Measurements from ENCODE around the gene TOX2. TPM values are rescaled to one million over a fixed set of nuclear protein-coding genes. Genes with fewer than 3 reads are reported as not detected.

The TOX2 gene
- total RNA-seq, 2 experiments from 2014 or later = 0.23 TPM; not detected in 1

DNA sequence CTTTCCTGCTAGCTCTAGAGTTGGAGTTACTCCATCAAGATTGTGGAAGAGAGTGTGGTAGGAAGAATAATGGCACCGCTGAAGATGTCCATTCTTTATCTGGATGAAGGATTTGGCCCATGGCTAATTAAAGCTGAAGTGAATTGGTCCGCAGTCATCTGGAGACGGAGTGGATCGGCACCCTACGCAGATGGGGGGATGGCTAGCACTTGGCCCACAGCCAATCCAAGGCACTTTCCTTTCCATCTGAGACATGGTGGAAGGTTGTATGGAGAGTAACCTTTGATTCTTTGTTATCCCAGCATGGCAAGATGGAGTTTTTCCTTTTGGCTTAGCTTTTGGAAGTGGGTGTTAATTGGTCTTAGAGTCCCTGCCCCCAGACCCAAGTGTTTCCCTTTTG is 184.0 kb downstream of the TOX2 start:
- H3K4me1 ChIP-seq (ENCODE audit: insufficient read depth, low read length, poor library complexity, severe bottlenecking) = no peaks in the 10 kb centered on the region
- H3K4me3 ChIP-seq (ENCODE audit: low read depth, low read length, poor library complexity, severe bottlenecking) = no peak overlapping the region
- no peak overlapping the region for H3K4me2 ChIP-seq (ENCODE audit: low read length)
- H3K36me3 ChIP-seq (ENCODE audit: insufficient read depth, low read length) = no peaks in the 10 kb centered on the region
- no peaks in the 10 kb centered on the region for H3K9me3 ChIP-seq (ENCODE audit: low read length)
- no peak for DNase-seq (ENCODE audit: low spot score)
- TF ChIP-seq, protein P1, sequence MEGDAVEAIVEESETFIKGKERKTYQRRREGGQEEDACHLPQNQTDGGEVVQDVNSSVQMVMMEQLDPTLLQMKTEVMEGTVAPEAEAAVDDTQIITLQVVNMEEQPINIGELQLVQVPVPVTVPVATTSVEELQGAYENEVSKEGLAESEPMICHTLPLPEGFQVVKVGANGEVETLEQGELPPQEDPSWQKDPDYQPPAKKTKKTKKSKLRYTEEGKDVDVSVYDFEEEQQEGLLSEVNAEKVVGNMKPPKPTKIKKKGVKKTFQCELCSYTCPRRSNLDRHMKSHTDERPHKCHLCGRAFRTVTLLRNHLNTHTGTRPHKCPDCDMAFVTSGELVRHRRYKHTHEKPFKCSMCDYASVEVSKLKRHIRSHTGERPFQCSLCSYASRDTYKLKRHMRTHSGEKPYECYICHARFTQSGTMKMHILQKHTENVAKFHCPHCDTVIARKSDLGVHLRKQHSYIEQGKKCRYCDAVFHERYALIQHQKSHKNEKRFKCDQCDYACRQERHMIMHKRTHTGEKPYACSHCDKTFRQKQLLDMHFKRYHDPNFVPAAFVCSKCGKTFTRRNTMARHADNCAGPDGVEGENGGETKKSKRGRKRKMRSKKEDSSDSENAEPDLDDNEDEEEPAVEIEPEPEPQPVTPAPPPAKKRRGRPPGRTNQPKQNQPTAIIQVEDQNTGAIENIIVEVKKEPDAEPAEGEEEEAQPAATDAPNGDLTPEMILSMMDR (conservative IDR thresholded peaks at IDR 0.05; ENCODE audit: low read length) = no peak
- TF ChIP-seq EZH2phosphoT487 (IDR thresholded peaks at IDR 0.05; ENCODE audit: borderline replicate concordance, low read depth, low read length) = no peak
- intact Hi-C loops (cut with micrococcal nuclease; ENCODE audit: unreplicated experiment) = no loop called here
- H3K9me2 ChIP-seq (ENCODE audit: insufficient read depth, low read length) = no peaks in the 10 kb centered on the region
- ChIA-PET CTCF (ENCODE audit: unreplicated experiment) (no interaction called here), POLR2A (interaction anchor here (1.5 kb wide), 1 partner anchor 10 kb away, joined by 3 read pairs; no protein-coding TSS in a partner anchor)
- no peak overlapping the region for H3K27ac ChIP-seq (ENCODE audit: low read depth, low read length, poor library complexity, severe bottlenecking)
- no peaks in the 10 kb centered on the region for H4K20me1 ChIP-seq (ENCODE audit: insufficient read depth, low read length)
- H2AFZ ChIP-seq (ENCODE audit: low read length) = no peak overlapping the region
- no TSS peak for BruUV-seq (replicated peaks)
- no peaks in the 10 kb centered on the region for H3K79me2 ChIP-seq (ENCODE audit: insufficient read depth, low read depth, low read length)

DNA sequence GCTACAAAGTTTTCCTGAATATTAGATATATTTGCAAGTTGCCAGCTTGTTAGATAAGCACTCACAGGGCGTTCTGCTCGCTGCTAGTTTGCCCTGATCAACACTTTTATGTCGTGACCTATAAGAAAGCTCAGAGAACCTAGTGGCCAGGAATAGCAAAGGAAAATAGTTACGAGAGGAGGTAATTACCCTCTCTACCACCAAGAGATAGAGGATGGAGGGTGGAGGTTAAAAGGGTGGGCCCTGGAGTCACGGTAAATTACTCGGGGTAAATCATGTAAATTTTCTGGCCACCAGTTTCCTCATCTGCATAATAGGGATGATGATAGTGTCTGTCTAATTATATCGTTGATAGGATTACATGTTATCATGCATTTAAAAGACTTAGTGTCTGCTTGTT is 185.2 kb downstream of the TOX2 start:
- no peak overlapping the region for H3K4me3 ChIP-seq (ENCODE audit: low read depth, low read length, poor library complexity, severe bottlenecking)
- no peak overlapping the region for H3K4me2 ChIP-seq (ENCODE audit: low read length)
- no peak for DNase-seq (ENCODE audit: low spot score)
- POLR2A ChIA-PET = no interaction called here
- CTCF ChIA-PET (ENCODE audit: unreplicated experiment) = no interaction called here
- H4K20me1 ChIP-seq (ENCODE audit: insufficient read depth, low read length) = no peaks in the 10 kb centered on the region
- no peak for TF ChIP-seq EZH2phosphoT487 (IDR thresholded peaks at IDR 0.05; ENCODE audit: borderline replicate concordance, low read depth, low read length)
- TF ChIP-seq, protein P1 (conservative IDR thresholded peaks at IDR 0.05; ENCODE audit: low read length) = no peak
- intact Hi-C loops (cut with micrococcal nuclease; ENCODE audit: unreplicated experiment) = no loop called here
- no peaks in the 10 kb centered on the region for H3K36me3 ChIP-seq (ENCODE audit: insufficient read depth, low read length)
- no peaks in the 10 kb centered on the region for H3K9me3 ChIP-seq (ENCODE audit: low read length)
- no TSS peak for BruUV-seq (replicated peaks)
- H2AFZ ChIP-seq (ENCODE audit: low read length) = no peak overlapping the region
- no peak overlapping the region for H3K27ac ChIP-seq (ENCODE audit: low read depth, low read length, poor library complexity, severe bottlenecking)
- no peaks in the 10 kb centered on the region for H3K9me2 ChIP-seq (ENCODE audit: insufficient read depth, low read length)
- no peaks in the 10 kb centered on the region for H3K4me1 ChIP-seq (ENCODE audit: insufficient read depth, low read length, poor library complexity, severe bottlenecking)
- no peaks in the 10 kb centered on the region for H3K79me2 ChIP-seq (ENCODE audit: insufficient read depth, low read depth, low read length)

DNA sequence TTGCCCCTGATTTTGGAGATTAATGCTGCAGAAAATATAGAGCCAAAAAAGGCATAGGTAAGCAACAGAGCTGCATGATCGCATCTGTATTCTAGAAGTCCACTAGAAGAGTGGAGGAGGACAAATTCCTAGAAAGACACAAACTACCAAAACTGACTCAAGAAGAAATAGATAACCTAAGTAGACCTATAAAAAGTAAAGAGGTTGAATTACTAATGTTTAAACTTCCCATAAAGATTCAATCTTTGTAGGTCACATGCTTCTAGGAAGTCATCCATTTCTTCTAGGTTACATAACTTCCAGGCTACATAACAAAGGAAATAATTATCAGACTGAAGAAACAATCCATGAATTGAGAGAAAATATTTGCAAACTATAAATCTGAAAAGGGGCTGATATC is 187.9 kb downstream of the TOX2 start:
- DNase-seq (ENCODE audit: low spot score) = no peak
- Histone ChIP-seq H3K79me2 (ENCODE audit: insufficient read depth, low read depth, low read length) (no peaks in the 10 kb centered on the region), H3K4me1 (ENCODE audit: insufficient read depth, low read length, poor library complexity, severe bottlenecking) (no peaks in the 10 kb centered on the region), H4K20me1 (ENCODE audit: insufficient read depth, low read length) (no peaks in the 10 kb centered on the region), H3K36me3 (ENCODE audit: insufficient read depth, low read length) (no peaks in the 10 kb centered on the region), H3K9me2 (ENCODE audit: insufficient read depth, low read length) (no peaks in the 10 kb centered on the region), H3K4me2 (ENCODE audit: low read length) (no peak overlapping the region), H3K27ac (ENCODE audit: low read depth, low read length, poor library complexity, severe bottlenecking) (no peak overlapping the region), H3K4me3 (ENCODE audit: low read depth, low read length, poor library complexity, severe bottlenecking) (no peak overlapping the region), H2AFZ (ENCODE audit: low read length) (no peak overlapping the region), H3K9me3 (ENCODE audit: low read length) (peaks cover 2% of the 10 kb centered on the region; the same call in 1 of the 2 replicates)
- CTCF ChIA-PET (ENCODE audit: unreplicated experiment) = no interaction called here
- POLR2A ChIA-PET = no interaction called here
- BruUV-seq (replicated peaks) = no TSS peak
- intact Hi-C loops (cut with micrococcal nuclease; ENCODE audit: unreplicated experiment) = no loop called here
- TF ChIP-seq, protein P1 (conservative IDR thresholded peaks at IDR 0.05; ENCODE audit: low read length) = no peak
- no peak for TF ChIP-seq EZH2phosphoT487 (IDR thresholded peaks at IDR 0.05; ENCODE audit: borderline replicate concordance, low read depth, low read length)
